Activated naive CD4-positive, alpha-beta T cell treated with Interleukin-2 at 50 U/mL for 16 hours (primary cell): ENCODE results near the gene BLTP3B.
"Not testable (repeated sequence)": the region's sequence is repeated elsewhere in the genome, so short reads cannot be mapped to it uniquely, and the experiment has no call there.

Experiments
- DNase-seq: peaks from one replicate; pipeline ENCODE4 v3.0.0-alpha.2; 2020

BLTP3B gene, protein sequence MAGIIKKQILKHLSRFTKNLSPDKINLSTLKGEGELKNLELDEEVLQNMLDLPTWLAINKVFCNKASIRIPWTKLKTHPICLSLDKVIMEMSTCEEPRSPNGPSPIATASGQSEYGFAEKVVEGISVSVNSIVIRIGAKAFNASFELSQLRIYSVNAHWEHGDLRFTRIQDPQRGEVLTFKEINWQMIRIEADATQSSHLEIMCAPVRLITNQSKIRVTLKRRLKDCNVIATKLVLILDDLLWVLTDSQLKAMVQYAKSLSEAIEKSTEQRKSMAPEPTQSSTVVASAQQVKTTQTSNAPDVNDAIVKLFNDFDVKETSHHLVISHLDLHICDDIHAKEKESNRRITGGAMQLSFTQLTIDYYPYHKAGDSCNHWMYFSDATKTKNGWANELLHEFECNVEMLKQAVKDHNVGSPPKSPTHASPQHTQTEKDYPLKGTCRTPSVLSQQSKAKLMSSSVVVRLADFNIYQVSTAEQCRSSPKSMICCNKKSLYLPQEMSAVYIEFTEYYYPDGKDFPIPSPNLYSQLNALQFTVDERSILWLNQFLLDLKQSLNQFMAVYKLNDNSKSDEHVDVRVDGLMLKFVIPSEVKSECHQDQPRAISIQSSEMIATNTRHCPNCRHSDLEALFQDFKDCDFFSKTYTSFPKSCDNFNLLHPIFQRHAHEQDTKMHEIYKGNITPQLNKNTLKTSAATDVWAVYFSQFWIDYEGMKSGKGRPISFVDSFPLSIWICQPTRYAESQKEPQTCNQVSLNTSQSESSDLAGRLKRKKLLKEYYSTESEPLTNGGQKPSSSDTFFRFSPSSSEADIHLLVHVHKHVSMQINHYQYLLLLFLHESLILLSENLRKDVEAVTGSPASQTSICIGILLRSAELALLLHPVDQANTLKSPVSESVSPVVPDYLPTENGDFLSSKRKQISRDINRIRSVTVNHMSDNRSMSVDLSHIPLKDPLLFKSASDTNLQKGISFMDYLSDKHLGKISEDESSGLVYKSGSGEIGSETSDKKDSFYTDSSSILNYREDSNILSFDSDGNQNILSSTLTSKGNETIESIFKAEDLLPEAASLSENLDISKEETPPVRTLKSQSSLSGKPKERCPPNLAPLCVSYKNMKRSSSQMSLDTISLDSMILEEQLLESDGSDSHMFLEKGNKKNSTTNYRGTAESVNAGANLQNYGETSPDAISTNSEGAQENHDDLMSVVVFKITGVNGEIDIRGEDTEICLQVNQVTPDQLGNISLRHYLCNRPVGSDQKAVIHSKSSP (N-terminal part only)

DNA sequence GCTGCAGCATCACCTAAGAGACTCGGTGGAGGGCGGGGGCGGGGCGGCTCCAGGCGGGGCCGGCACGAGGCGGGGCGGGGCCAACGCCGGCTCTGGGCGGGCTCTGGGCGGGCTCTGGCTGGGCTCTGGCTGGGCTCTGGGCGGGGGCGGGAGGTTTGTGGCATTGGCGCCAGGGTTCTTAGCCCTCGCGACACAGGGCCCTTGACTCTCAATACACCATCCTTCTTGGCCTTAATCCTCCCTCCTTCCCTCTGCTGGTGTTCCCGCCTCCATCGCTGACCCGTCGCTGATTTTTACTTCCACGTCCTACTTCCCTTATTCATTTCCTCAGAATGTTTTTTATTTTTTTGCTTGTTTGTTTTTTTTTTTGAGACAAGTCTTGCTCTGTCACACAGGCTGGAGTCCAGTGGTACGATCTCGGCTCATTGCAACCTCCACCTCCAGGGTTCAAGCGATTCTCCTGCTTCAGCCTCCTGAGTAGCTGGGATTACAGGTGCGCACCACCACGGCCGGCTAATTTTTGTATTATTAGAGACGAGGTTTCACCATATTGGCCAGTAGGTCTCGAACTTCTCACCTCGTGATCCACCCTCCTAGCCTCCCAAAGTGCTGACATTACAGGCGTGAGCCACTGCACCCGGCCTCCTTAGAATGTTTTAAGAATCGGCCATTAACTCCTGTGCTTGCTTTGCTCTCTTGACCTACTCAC, at the start of gene BLTP3B:
TSS of gene BLTP3B (minus strand) at position 24 of the 709 bp plus-strand sequence. CDS start 239 bp downstream, outside the sequence.
- DNase-seq: peak; percentile 94

DNA sequence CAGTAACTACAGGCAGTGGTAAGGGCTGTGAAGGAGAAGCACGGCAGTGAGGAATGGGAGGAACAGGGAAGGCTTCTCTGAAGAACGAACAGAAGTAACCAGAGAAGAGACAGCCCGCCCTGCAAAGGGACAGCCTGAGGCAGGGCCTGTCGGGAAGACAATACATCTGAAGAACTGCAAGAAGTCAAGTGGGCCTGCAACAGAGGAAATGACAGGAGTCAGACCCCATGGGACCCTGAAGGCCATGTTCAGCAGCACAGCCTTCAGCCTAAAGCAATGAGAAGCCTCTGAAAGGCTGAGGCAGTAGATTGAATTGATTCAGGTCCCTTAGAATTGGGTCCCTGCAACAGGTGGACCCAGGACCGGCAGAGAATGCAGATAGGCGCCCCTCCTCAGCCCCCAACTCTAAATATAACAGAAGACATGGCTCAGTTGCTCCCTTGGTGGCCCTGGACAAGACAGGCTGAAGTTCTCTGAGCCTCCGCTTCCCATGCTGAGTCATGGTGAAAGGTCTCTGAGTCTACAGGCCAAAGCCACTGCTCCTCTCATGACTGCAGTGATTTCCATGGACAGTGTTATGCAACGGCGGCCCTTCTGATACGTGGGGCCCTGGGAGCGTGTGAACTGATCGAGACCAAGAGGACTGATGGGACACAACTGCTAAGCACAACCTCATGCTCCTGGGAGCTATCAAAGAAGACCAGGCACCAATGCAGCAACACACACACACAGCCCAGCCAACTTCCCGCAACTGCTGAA, 47.1 kb upstream of the BLTP3B start:
- no peak for DNase-seq

DNA sequence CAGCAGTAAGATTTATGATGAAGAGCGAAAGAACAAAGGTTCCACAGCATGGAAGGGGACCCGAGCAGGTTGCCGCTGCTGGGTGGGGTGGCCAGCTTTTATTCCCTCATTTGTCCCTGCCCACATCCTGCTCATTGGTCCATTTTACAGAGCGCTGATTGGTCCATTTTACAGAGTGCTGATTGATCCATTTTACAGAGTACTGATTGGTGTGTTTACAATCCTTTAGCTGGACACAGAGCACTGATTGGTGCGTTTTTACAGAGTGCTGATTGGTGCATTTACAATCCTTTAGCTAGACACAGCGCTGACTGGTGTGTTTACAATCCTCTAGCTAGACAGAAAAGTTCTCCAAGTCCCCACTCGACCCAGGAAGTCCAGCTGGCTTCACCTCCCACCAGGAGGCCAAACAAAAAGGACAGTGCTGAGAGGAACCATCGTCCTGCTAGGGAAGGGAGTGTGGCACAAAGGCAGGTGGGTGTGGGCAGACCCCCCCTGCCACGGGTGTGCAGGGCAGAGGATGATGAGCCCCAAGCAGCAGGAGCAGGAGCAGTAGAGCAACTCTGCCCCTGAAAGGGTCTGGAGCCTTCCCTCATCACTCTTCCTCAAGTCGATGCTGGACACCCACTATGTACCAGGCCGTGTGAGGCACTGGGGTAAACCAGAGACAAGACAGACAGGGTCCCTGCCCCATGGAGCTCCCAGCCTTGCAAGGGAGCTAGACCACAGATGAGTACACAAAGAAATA, 46.4 kb upstream of the BLTP3B start:
- not testable (repeated sequence) for DNase-seq

DNA sequence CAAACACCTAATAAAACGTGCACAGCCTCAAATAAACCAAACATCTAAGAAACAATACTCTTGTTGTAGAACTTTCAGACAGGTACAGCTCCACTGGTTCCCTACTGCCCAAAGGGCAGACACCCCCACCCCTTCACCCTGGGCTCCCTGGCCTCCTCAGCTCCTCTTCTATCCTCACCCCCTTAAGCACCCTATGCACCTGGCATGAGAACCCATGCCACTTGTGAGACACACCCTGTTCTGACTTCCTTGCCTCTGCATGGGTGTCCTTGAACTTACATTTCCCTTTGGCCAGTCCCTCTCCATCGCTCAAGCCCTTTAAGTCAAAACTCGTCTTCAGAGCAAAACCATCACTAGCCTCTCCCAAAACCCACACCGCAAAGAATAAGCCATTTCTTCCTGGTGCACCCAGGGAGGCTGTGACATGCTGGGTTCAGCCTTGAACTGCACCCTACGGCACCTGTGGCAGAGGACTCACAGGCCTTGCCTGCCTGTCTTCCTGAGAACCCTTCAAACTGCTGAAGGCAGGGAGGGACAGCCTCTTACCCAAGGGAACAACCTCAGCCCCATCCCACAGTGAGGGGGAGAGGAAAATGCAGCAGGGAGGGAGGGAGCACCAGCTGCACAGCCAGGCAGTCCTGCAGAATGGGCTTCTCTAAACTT, 45.3 kb upstream of the BLTP3B start:
- no peak for DNase-seq

DNA sequence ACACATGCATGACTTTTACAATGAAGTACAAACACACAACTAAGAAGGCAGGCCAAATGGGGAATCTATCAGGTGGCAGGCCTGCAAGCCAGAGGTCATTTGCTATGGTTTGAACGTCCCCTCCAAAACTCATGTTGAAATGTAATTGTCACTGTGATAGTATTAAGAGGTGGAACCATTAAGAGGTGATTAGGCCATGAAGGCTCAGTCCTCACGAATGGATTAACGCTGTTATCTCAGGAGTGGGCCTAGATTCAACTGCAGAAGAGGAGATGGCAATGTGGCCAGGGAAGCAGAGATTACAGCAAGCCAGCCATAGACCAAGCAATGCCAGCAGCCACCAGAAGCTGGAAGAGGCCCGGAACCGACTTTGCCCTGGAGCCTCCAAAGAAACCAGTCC, 44.4 kb upstream of the BLTP3B start:
- DNase-seq: no peak

DNA sequence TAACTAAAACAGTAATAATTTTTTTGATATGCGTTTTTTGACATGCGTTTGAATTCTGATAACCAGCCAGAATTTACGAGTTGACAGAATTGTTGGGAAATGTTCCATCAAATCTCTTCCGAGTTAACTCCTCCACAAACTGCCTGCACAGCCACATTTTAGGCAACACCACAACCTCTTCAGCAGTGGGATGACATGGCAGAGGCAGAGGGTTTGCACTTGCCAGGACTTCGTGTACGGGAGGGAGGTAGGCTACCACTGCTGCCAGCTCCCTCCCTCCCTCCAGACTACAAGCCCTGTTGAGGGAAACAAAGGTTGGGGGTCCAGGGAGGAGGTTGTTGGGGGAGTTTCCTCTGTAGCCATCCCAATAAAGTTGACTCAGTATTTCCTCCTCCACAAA, 43.4 kb upstream of the BLTP3B start:
- DNase-seq: no peak

DNA sequence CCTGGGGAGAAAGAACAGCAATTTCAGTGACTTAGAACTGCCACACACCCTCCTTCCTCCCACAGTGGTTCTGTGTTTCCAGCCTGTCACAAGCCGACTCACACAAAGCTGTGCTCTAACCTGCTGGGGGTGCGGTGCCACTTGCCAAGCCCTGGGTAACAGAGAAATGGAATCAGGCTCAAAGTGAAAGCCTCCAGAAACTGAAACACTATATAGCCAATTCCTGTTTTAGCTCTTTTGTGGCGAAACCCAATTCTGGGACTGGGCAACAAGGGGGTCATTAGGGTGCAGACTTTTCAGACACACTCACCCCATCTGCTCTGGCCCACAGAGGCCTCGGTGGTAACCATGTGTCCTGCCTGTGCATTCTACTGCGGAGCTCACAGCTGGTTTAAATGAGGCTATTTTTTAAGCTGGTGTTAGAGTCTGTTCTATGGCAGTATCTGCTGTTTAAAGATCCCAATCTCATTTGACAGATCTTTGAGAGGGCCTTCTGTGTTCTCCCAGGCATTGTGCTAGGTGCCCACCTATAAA, 42.8 kb upstream of the BLTP3B start:
- no peak for DNase-seq

DNA sequence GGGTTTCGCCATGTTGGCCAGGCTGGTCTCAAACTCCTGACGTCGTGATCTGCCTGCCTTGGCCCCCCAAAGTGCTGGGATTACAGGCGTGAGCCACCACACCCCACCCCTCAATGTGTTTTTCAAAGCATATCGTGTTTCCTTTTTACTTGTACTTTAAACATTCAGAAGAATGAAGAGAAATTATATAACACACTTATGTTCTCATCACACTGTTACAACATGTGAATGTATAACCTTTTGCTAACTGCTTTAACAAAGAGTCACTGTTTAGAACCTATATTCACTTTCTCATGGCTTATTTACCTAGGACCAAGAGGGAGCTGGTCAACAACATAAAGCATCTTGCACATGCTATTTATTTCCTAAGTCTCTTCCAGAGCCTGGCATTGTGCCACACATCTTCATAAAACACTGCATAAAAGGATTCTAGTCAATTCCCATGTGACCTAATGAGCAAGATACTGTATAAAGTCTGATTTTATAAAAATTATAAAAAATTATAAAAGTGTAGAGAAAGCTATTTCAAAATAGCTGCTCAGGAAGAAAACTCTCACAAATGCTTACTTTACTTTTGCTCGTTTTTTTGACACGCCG, 42.0 kb upstream of the BLTP3B start:
- no peak for DNase-seq

DNA sequence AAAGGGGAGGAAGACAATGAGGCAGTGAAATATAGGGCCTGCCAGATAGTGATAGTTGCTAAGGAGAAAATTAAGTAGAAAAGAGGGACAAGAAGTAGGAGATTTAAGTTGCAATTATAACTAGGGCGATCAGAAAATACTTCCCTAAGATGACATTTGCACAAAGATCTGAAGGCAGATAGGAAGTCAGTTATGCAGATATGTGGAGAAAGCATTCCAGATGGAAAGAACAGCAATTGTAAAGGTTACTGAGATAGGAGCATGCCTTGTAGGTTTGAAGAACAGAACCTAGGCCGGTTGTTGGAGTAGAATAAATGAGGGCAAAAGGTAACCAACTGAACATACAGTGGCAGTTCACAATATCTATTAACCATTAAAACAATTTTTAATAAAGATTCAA, 36.6 kb upstream of the BLTP3B start:
- DNase-seq: no peak

DNA sequence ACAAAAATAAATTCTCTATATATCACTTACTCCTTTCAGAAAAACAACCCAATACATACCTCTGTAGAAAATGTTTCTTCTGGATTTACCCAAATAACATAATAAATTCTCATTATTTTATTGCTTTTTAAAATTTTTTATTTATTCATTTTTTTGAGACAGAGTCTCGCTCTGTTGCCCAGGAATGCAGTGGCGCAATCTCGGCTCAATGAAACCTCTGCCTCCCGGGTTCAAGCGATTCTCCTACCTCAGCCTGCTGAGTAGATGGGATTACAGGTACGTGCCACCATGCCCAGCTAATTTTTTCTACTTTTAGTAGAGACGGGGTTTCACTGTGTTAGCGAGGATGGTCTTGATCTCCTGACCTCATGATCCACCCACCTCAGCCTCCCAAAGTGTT, 33.8 kb upstream of the BLTP3B start:
- DNase-seq: not testable (repeated sequence)

DNA sequence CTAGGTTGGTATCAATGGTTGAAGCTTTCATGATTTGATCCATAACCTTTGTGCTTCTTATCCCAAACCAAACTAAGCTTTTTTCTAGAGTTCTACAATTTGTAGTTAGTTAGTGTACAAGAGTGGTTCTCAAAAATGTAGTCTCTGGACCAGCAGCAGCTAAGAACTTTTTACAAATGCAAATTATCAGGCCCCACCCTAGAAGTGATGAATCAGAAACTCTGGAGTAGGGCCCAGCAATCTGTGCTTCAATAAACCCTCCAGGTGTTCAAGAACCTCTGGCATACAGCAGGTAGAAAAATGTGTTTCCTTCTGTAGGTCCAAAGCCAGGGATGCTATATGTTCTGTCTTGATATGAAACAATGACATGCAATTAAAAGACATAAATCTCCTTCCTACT, 31.8 kb upstream of the BLTP3B start:
- no peak for DNase-seq

DNA sequence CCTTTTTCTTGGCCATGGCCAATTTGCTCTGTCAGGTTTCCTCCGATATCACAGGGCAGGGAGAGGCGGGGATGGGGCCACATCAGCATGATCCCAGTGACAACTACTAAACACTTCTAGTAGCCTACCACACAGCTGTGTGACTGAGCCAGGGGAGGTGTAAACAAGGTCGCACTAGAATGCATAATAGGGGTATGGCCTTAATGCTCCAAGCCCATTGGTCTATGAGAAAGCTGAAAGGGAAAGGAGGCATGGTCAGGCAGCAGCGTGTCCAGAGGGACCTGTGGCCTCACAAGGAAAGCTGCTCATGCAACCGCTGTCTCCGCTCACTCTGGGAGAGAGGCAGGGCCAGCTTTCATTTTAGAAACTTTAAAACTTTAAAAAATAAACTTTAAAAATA, 30.4 kb upstream of the BLTP3B start:
- DNase-seq: no peak

DNA sequence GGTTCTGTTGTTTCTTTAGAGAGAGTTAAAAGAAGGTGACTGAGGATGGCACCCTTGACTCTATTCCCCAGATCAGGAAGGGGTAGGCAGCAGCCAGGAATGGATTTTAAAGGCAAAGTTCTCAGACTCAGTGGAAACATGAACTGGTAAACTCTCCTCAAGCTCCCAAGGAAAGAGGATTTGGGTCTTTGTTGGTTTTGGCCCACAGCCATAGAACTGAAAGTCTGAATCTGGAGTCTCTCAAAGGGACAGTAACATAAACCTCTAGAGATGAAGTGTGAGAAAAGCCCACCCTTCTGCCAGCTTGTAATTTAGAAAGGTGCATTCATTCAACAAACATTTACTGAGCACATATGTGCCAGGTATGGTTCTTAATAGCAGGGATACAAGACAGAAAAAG, 28.6 kb upstream of the BLTP3B start:
- DNase-seq: no peak

DNA sequence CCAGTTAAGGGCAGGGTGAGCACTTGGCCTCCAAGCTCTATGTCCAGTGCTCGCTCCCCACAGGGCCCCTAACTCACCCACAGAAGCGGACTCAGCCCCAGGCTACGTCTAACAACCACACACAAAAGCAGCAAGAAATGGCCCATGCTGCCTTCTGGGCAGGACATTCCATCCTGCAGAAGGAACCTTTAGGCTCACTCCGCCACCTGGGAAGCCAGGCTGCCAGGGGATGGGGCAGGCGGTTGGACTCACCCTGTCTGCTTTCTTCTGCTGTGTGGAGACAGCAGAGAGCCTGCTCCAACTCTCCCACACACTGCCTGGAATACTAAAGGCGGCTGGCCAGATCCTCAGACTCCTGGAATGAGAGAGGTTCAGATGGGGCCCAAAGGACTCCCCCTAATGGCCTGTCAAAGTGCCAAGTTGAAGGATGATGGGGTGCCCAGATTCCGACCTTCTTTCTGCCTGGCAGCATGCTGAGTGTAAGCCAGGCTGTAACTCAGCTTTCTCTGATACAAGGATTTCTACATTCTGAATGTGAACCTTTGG, 27.7 kb upstream of the BLTP3B start:
- DNase-seq: no peak

DNA sequence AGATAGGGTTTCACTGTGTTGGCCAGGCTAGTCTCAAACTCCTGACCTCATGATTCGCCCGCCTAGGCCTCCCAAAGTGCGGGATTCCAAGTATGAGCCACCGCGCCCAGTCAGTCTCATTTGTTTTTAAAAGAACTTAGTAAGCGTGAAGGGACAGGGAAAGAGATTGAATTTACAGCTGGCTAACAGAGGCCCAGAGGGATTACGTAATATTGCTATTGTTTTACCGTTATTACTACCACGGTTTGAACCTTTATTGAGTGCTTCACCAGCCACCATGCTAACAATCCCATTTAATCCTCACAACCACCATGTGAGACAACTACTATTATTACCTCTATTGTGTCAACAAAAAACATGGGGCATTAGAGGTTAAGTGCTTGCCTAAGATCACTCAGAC, 26.7 kb upstream of the BLTP3B start:
- no peak for DNase-seq

DNA sequence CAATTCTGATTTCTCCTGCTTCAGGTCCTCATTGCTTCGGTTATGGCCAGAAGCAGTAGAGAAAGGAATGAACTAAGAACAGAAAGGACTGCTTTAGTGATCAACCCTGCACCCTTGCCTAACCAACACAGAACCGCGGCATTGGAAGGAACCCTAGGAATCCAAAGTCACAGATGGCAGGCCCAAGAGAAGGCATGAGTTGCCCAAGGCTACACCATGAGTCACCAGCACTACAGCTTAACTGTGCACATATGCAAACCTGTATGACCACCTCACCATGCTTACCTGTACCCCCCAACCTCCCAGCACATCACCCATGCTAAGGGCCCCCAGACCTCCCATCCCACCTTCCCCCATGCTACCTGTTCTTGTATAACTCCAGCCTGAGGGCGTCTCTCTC, 25.9 kb upstream of the BLTP3B start:
- DNase-seq: no peak

DNA sequence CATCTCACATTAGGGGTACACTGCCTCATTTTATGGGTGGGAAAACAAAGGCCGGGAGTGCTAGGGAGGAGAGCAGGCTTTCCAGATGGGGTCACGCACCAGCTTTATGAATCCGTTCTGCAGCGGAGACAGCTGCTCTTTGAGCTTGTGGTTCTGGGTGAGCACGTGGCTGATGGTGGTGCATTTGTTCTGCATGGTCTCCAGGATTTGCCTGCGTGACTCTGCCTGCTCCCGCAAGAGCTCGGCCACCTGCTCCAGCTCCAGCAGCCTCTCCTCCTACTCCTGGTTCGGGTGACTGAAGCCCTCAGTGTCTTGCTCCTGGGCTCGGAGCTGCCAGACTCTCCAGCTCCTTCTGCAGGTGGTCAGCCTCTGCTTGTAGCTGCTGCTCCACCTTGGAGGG, 23.6 kb upstream of the BLTP3B start:
- DNase-seq: no peak

DNA sequence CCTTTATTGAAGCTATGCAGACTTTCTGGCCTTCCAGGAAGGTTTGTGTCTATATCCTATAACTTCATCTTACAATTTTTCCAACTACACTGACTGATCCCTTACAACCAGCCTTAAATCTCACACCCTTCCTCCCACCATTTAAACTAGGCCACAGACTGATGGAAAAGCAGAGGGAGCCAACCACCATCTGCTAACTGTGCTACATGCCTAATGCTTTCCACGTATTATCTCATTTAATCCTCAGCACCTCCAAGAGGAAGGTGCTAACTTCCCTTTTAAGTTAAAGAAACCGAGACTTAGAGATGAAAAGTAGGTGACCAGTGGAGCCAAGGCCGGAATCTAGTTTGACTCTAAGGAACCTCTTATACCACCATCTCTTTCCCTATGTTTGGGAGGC, 22.7 kb upstream of the BLTP3B start:
- DNase-seq: no peak

DNA sequence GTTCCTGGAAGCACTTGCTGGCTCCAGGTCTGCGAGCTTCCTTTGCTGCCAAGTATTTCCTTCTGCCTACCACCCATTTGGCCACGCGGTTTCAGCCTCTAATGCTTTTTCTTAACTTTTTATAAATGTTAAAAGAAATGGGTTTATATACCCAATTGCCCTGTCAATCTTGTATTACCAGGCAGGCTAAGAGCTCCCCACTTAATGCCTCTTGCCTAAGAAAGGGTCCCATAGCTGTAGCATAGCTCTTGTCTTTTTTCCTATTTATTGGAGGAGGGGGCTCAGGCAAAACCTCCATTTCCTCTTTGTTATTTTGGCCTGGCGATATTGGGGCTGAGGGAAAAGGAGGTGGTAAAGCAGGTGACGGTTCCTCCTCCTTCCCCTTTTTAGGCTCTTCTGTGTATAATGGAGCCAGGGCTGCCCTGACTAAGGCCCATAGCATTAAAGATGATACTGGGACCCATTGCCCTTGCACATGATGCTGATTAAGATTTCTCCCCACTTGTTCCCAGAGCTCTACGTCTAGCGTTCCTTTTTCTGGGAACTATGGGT, 21.6 kb upstream of the BLTP3B start:
- DNase-seq: no peak
